Right lobe of liver (tissue), 6 donors: ENCODE data around the gene ALOXE3. TPM values are rescaled to one million over a fixed set of nuclear protein-coding genes. Genes with fewer than 3 reads are reported as not detected.

Experiments used
- ATAC-seq, 4 donors: fragments of 200-7000 bp; cut with Tn5 transposase; one replicate each; pipeline ENCODE4 v1.9.1; 2020; ENCODE audit warnings: mild to moderate bottlenecking in 4 of 4, moderate library complexity in 4 of 4
- DNase-seq, 3 donors: peaks; one replicate each; pipeline ENCODE4 v3.0.0-alpha.2; 2020
- H3K27ac ChIP-seq, 3 donors: fragments of 200-600 bp; one replicate each; pipeline ENCODE4 v1.8.0; 2022
- H3K27me3 ChIP-seq, 2 donors: fragments of 200-600 bp; one replicate each; pipeline ENCODE4 v1.8.0; 2022
- H3K36me3 ChIP-seq, 4 donors: fragments of 200-600 bp; sonication (generic) in 1 of 4; one replicate each; pipeline versions ENCODE4 v1.5.1 to v1.8.0; 2017 to 2022; ENCODE audit warnings: control low read depth in 1 of 4
- H3K4me1 ChIP-seq, 4 donors: fragments of 200-600 bp; sonication (generic) in 1 of 4; one replicate each; pipeline versions ENCODE4 v1.5.1 to v1.8.0; 2017 to 2022; ENCODE audit warnings: control low read depth in 1 of 4
- H3K4me3 ChIP-seq, 3 donors: fragments of 200-600 bp; one replicate each; pipeline ENCODE4 v1.8.0; 2022
- H3K9me3 ChIP-seq, 4 donors: fragments of 200-600 bp; sonication (generic) in 1 of 4; one replicate each; pipeline versions ENCODE4 v1.5.1 to v1.8.0; 2017 to 2022; ENCODE audit warnings: control low read depth in 1 of 4
- POLR2A ChIP-seq: fragments of 450-650 bp; IDR thresholded peaks from one replicate; pipeline ENCODE4 v1.6.1; 2017; ENCODE audit warnings: antibody characterized with exemption, mild to moderate bottlenecking
- WGBS: methylation state at CpG from one replicate; pipeline ENCODE4 v1.1.6; 2018; ENCODE audit warnings: low coverage, low lambda C conversion rate; ENCODE audit not compliant: insufficient coverage; ENCODE audit errors: missing lambda C conversion rate; 5-methylcytosine and 5-hydroxymethylcytosine counted together
- intact Hi-C, 2 donors: fragments of 100-400 bp; cut with DNase I; formaldehyde crosslinking; loops; one replicate each; pipeline versions ENCODE4 v1.11.2 to v1.14.1; 2022
- total RNA-seq, 6 experiments: library from RNA; depleted of rRNA in 2 of 6; stranded (reverse); fragments of >200 nt in 2 of 6; fragmentation: NEBNext Ultra II Directional in 3 of 6; extraction: Animal tissue kit (Norgen Biotek cat#: 25700) in 3 of 6; gene quantifications; one replicate each; pipeline versions ENCODE4 v1.1.0 to v1.2.4, GENCODE V29; 2016 to 2023
- TF ChIP-seq, protein P1 (sequence below), 4 donors: fragments of 200-600 bp in 3 of 4; fragments of 450-650 bp in 1 of 4; IDR thresholded peaks; one replicate each; pipeline versions ENCODE4 v1.5.1 to v1.8.0; 2016 to 2022; ENCODE audit warnings: antibody characterized with exemption in 4 of 4, mild to moderate bottlenecking in 2 of 4
- donor health status: DM: no; HTN: yes; CAD: no.
- donor health status: DM: no; HTN: no; CAD: no.
- donor health status: DM: no; HTN: no; CAD: no.
- donor health status: DM: no; HTN: yes; CAD: no.
- donor health status: DM: no; HTN: yes; CAD: no.

ALOXE3 gene
- total RNA-seq, 6 experiments from 2014 or later: not detected

- Histone ChIP-seq H3K27ac (no peak overlapping the region), H3K4me1 (peaks cover 0 to 9% (median 0%) of the 10 kb centered on the region in 4 donors), H3K9me3 (no peaks in the 10 kb centered on the region), H3K4me3 (no peak overlapping the region), H3K36me3 (peaks cover 46 to 96% (median 89%) of the 10 kb centered on the region in 4 donors), H3K27me3 (no peaks in the 10 kb centered on the region)
- peak; percentile 8 for TF ChIP-seq POLR2A
- TF ChIP-seq, protein P1, sequence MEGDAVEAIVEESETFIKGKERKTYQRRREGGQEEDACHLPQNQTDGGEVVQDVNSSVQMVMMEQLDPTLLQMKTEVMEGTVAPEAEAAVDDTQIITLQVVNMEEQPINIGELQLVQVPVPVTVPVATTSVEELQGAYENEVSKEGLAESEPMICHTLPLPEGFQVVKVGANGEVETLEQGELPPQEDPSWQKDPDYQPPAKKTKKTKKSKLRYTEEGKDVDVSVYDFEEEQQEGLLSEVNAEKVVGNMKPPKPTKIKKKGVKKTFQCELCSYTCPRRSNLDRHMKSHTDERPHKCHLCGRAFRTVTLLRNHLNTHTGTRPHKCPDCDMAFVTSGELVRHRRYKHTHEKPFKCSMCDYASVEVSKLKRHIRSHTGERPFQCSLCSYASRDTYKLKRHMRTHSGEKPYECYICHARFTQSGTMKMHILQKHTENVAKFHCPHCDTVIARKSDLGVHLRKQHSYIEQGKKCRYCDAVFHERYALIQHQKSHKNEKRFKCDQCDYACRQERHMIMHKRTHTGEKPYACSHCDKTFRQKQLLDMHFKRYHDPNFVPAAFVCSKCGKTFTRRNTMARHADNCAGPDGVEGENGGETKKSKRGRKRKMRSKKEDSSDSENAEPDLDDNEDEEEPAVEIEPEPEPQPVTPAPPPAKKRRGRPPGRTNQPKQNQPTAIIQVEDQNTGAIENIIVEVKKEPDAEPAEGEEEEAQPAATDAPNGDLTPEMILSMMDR (IDR thresholded peaks at IDR 0.05): no peak
- WGBS: 51% methylated on average over 3 of the region's 22 CpGs
- DNase-seq (peak in 2 of 3 donors; percentile 16 to 51), ATAC-seq (peak in 1 of 4 donors; percentile 1)
- intact Hi-C loops: no loop called here
These were observed 25.5 kb upstream of the ALOXE3 start for GRCh38 chr17:8143581-8144400.

DNA sequence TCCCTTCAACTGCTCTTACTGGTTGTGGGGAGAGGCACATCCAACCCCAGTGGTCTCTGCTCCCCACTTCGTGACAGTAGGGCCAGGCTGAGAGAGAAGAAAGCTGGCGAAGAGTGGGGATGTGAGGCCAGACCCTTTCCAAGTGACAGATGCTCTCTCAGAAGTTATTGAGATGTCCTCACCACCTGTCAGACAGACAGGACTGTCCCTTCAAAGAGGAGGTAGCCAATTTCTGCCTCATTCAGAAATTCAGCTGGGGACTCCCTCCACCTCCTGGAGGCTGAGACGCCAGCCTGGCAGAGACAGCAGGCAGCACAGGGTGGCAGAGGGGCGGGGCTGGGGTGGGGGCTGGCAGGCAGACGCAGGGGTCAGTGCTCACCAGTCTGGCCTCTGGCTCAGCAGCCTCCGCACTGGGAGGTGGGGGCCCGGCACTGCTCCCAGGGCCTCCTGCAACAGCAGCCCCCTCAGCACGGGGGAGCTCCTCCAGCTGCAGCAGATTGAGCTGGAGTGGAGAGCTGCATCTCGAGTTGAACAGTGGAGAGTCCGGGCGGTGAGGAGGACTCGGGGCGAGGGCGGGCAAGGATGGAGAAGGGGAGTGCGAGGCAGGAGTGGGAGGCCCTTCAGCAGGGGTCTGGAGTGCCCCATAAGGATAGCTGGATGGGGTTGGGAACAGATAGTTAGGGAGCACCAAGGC is 24.7 kb upstream of the ALOXE3 start:
- Histone ChIP-seq H3K36me3 (peaks cover 39 to 88% (median 83%) of the 10 kb centered on the region in 4 donors), H3K27me3 (no peaks in the 10 kb centered on the region), H3K4me1 (peaks cover 0 to 9% (median 1%) of the 10 kb centered on the region in 4 donors), H3K4me3 (no peak overlapping the region), H3K9me3 (no peaks in the 10 kb centered on the region), H3K27ac (no peak overlapping the region)
- TF ChIP-seq, protein P1 (IDR thresholded peaks at IDR 0.05): no peak
- TF ChIP-seq POLR2A: no peak
- DNase-seq: peak in 2 of 3 donors; percentile 19 to 53
- ATAC-seq: no peak
- 89% methylated on average over 12 of the region's 15 CpGs for WGBS
- intact Hi-C loops: no loop called here

DNA sequence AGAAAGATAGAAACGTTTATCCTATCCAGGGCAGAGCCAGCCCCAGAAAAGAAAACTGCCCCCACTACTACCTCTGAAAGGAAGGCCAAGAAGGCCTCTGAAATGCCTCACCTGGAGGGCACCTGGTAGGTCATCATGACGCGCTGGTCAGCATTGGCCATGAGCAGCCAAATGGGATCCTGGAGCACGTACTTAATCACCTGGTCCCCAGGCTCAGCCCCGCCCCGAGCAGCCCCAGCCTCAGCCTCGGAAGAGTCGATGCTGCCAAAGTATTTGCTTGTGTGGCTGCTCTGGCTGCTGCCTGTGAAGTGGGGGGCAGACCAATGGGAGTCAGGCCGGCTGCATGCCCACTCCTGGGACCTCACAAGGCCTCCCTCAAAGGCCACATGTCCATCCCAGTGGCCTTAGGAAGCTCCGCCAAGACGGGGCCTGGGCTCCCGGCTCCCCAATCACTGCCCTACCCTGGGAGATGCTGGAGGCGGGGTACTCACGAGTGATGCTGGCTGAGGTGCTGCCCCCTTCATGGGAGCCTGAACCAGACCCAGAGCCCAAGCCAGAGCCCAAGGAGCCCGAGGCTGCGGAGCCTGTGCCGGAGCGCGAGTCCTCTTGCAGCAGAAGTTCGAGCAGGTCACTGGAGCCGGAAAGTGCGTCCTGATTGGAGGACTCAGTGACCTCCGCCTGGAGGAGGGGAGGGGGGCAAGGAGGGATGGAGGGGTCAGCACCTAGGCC is 24.0 kb upstream of the ALOXE3 start:
- Histone ChIP-seq H3K4me1 (peaks cover 0 to 9% (median 1%) of the 10 kb centered on the region in 4 donors), H3K9me3 (no peaks in the 10 kb centered on the region), H3K36me3 (peaks cover 33 to 81% (median 75%) of the 10 kb centered on the region in 4 donors), H3K4me3 (no peak overlapping the region), H3K27me3 (no peaks in the 10 kb centered on the region), H3K27ac (no peak overlapping the region)
- intact Hi-C loops: no loop called here
- 54% methylated on average over 3 of the region's 23 CpGs for WGBS
- TF ChIP-seq, protein P1 (IDR thresholded peaks at IDR 0.05): no peak
- no peak for TF ChIP-seq POLR2A
- peak in 2 of 3 donors; percentile 21 to 56 for DNase-seq
- no peak for ATAC-seq

- Histone ChIP-seq H3K9me3 (no peaks in the 10 kb centered on the region), H3K27ac (no peak overlapping the region), H3K4me1 (peaks cover 0 to 9% (median 1%) of the 10 kb centered on the region in 4 donors), H3K4me3 (no peak overlapping the region), H3K36me3 (peaks cover 32 to 75% (median 70%) of the 10 kb centered on the region in 4 donors), H3K27me3 (no peaks in the 10 kb centered on the region)
- 73% methylated on average over 4 of the region's 11 CpGs for WGBS
- TF ChIP-seq POLR2A: no peak
- TF ChIP-seq, protein P1 (IDR thresholded peaks at IDR 0.05): no peak
- DNase-seq: peak in 1 of 3 donors; percentile 50
- ATAC-seq: no peak
- intact Hi-C loops: no loop called here
These were observed 23.4 kb upstream of the ALOXE3 start for GRCh38 chr17:8141741-8142140.
